ENCODE data around the gene CTLA4.

The CTLA4 gene

DNA sequence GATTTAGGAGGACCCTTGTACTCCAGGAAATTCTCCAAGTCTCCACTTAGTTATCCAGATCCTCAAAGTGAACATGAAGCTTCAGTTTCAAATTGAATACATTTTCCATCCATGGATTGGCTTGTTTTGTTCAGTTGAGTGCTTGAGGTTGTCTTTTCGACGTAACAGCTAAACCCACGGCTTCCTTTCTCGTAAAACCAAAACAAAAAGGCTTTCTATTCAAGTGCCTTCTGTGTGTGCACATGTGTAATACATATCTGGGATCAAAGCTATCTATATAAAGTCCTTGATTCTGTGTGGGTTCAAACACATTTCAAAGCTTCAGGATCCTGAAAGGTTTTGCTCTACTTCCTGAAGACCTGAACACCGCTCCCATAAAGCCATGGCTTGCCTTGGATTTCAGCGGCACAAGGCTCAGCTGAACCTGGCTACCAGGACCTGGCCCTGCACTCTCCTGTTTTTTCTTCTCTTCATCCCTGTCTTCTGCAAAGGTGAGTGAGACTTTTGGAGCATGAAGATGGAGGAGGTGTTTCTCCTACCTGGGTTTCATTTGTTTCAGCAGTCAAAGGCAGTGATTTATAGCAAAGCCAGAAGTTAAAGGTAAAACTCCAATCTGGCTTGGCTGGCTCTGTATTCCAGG, at the start of gene CTLA4:
CTLA4 (plus strand) TSS at position 211 of the 640 bp plus-strand sequence; CDS start at position 383, 172 bp downstream.
- DNase-seq (ENCODE audit: low spot score) = no peak
- no peak for FAIRE-seq

DNA sequence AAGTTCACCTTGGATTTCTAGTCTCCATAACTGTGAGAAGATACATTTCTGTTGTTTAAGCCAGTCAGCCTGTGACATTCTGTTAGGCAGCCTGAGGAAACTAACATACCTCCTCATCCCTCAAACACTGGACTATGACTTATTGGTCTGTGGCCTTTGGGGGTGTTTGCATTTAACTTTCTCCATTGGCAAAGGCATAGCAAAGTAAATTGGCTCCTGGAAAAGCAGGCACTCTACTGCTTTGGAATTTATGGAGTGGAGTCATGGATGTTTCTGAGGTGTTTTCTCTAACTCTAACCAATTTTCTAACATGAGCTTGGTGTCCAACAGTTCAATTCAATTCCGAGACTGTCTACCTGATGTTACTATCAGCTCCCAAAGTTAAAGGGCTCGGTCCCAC, 48.9 kb upstream of the CTLA4 start:
- DNase-seq (ENCODE audit: low spot score) (no peak), FAIRE-seq (no peak)

DNA sequence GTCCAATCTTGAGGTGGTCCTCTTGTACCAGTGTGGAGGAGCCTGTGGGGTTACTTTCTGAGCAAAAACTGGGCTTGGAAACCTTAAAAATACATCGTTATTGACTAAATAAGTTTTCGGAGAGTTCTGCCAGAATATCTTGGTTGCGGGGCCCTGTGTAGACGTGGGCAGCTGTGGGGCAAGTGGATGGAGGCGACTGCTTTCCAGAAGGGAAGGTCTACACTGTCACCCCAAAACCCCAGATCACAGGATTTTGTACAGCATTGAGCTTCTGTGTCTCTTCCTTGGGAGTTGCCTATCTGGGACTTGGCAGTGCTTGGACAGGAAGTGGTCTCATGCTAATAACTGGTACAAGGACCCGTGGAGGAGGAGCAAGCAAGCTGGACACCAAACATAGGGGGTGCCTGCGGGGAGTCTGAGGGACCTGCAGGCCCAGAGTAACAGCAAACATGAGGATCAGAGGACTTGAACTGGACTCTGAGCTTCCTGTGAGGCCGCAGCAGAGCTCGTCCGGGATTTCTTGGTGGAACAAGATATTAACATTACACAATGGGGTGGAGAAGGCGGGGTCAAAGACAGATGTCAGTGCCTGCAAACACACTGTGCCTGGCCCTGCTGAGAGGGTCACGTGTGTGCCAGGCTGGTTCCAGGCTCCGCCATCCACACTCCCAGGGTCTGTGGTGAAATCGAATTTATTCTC, 48.0 kb upstream of the CTLA4 start:
- FAIRE-seq (no peak), DNase-seq (ENCODE audit: low spot score) (no peak)

DNA sequence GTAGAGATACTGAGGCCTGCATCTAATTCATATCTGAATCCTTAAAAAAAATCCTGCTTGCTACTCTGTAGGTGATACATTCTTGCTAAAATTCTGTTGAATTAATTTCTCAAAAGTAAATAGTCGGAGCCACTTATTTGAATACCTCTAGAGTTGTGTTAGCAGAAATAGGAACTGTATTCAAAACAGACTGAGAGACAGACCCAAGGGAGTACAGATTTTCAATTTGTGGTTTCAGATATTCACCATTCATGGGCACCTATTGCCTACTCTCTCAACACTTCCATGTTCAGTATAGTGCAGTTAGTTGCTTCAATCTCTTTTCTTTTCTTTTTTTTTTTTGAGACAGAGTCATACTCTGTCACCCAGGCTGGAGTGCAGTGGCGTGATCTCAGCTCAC, 46.6 kb upstream of the CTLA4 start:
- FAIRE-seq (no peak), DNase-seq (ENCODE audit: low spot score) (no peak)

DNA sequence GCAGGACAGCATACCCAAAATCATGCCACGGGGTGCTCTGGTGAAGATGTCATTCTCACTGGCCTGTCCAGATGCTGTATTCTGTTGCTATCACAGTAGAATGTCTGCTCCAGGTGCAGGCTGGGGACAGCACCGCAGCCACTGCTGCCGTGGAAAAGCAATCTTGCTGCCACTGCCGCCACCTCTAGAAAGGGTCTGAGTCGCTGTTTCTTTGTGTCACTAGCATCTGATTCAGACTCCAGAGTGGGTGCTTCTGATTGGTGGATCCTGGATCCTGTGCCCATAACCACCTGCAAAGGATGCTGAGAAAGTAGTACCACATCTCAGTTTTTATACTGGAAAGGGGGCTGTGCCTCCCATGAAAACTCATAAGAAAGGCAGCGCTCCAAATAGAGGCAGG, 45.3 kb upstream of the CTLA4 start:
- no peak for DNase-seq (ENCODE audit: low spot score)

DNA sequence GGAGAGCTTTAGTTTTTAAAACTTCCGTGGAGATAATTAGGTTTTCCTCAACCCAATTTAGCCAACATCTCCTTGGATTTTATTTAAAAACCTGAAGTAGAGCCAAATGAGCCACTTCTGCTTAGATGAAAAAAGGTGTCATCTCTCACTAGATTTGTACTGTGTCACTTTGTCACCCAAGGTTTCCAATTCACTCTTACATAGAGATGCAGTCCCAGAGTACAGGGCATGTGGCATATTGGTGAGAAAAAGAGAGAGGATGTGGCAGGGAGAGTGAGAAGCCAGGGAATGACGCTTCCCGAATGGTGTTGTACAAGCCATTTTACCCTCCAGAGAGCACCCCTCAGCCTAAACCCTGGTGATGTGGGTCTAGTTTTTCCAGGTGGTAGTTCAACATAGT, 44.4 kb upstream of the CTLA4 start:
- DNase-seq (ENCODE audit: low spot score) (no peak), FAIRE-seq (no peak)

More for the DNA sequence above, 45.3 kb upstream of the CTLA4 start:
- no peak for FAIRE-seq

DNA sequence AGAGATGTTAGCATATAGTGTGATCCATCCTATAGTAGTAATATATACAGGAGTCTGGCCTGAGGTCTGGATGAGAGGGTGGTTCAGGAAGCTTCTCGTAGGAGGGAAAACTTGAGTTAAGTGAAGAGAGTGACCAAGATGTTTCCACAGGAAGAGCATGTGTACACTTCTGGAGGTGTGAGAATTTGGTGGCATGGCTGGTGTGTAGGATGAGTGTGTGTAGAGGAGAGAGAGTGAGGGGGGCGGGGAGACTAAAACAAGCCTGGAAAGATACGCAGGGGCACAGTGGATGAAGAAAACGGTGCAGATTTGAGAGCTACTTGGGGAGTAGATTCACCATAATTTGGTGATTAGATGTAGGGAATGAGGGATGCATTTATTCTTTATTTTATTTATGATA, 43.5 kb upstream of the CTLA4 start:
- DNase-seq (ENCODE audit: low spot score) = no peak
- FAIRE-seq = no peak

DNA sequence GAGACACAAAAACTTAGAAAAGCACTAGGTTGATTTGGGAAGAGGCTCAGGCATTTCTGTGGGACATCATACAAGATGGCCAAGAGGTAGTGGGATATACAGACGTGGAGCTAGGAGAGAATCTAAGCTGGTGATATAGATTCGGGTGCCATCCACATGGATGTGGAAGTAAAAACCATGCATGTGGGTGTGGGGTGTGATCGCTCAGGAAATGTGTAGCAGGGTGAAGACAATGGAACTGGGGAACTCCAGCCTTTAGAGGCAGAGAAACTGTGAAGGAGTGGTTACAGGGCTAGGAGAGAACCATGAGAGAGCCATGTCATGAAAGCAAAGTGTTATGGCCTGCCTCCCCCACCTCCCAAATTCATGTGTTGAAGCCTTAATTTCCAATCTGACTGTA, 43.0 kb upstream of the CTLA4 start:
- FAIRE-seq = no peak
- DNase-seq (ENCODE audit: low spot score) = no peak

DNA sequence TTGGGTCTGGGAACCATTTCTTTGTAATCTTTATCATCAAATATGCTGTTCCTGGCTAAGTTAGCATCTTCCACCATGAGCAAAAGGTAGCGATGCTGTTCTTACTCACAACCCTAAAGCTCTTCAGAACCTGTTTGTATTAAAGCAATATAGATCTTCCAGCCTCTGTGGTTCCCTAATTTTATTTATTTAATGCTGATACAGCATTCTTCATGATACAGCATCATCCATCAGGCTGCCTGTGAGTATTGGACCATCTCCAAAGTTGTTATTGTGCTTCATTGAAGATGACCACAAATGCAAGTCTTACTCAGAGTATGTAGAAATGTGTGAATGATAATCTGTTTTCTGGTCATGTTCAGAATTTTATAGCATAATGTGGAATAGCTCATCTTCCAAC, 40.9 kb upstream of the CTLA4 start:
- DNase-seq (ENCODE audit: low spot score) (no peak), FAIRE-seq (no peak)

DNA sequence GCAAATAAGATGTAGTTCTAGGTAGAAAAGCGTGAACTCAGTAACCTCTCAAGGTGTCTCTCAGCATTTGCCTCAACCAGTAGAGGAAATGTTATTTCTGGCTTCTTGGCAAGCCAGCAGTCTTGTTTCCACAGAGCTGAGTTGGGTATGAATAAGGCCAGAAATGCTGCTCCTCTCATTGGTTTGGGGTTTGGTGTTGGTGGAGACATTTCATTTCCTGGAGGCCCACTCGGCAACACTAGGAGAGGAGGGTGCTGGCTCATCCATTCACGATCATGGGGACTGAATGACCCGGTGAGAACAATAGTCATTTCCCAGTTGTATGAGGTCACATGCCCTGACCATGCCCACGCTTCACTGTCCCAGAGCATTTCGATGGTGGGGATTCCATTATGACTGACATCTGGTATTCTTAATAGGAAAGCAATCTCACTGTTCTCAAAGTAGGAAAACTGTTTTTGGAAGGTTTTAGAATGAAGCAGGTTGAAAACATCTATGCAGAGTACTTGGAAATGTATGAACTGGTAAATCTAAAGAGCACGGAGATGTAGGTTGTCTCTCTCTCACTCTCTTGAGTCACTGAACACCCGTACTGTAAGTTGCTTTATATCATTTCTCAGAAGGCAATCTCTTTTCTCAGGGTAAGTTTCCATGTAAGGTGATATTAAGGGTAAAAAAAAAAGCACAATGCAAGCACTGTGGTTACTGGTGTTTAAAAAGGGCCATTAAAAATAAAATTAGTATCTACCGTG, 37.1 kb upstream of the CTLA4 start:
- DNase-seq (ENCODE audit: low spot score) (no peak), FAIRE-seq (no peak)

DNA sequence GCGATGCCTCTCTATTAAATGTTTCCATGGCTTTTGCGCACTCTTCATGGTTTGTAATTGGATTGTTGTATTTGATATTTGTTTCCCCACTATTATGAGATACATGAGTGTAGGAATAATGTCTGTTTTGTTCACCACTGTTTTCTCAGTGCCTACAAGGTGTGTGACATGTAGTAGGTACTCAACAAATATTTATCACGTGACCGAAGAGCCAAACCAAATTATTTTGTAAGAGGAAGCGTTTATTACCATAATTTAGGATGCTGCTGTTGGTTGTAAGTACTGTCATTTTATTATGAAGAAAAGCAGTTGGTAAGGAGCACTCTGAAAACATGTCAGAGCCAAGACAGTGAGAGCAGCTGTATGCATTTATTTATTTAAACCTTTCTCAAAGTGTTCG, 32.2 kb upstream of the CTLA4 start:
- FAIRE-seq = no peak
- no peak for DNase-seq (ENCODE audit: low spot score)

DNA sequence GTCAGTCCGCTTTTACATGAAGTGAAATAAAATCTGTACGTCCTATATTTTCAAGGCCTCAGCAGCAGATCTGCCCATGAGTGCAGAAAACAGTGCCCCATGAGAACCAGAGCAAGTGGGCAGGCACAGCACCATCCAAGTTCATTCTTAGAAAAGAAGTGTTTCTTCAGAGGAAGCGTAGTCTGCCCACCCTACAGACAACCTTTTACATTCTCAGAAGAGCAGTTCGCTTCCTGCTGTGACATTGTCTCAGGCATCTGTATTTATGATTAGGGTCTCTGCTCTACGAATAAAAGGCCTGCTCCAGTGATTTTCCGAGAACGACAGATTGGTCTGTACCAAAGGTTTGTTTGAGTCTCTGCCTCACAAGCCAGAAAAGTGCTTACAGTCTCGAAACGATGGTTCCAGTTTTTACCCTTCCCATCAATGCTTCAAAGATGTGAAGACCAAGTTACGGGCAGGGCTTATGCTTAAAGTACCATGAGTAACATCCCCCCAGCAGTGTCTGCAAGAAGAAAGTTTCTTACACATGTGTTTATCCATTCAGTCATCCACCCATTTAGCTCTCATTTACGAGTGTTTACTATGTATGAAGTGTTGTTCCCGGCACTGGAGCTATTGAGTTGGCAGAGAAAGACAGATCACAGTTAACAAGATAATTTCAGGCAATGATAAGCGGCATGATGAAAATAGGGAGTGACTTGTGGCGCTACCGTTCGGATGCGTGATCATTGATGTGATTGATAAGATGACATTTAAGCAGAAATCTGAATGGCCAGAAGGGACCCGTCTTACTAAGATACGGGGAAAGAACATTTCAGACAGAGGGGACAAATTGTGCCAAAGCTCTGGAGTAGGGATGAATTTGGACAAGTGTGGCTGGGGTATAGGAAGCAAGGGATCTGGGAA, 31.4 kb upstream of the CTLA4 start:
- FAIRE-seq (no peak), DNase-seq (ENCODE audit: low spot score) (no peak)

DNA sequence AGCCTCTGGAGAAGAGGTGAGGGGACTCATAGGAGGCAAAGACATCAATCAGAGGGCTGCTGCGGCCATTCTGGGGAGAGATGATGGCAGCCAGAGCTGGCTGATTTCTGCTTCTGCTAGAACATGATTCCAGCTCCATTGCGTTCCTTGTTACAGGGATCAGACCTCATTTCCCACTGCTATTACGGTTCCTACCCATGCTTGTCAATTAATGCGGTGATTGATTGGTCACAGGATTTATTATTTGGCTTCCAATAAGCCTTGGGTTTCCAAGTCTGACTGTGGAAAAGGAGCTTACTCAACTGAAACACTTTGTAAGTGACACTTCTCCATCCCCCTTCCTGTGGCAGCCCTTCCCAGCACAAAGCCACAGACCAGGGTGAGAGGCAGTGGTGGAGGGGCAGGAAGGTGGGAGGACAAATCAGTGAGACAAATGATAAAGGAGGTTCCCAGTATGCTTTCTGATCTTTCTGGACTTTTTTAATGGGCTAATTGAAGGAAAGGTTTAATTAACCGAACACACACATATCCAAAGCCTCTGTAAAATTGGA, 26.8 kb upstream of the CTLA4 start:
- DNase-seq (ENCODE audit: low spot score) (no peak), FAIRE-seq (no peak)

DNA sequence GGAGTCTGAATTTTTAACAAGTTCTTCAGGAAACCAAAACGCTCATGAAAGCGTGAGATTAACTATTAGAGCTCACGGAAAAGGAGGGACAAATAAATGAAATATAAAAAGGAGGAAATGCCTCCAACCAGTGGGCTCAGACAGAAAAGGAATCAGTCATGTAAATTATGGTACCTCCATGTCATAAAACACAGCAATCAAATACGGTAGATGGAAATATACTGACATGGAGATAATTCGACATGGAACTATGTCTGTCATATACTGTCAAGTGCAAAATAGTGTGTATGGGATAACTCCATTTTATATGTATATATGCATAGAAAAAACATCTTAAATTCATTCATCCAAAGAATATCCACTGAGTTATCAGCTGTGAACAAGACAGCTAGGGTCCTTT, 25.9 kb upstream of the CTLA4 start:
- DNase-seq (ENCODE audit: low spot score) (no peak), FAIRE-seq (peak; percentile 70)

DNA sequence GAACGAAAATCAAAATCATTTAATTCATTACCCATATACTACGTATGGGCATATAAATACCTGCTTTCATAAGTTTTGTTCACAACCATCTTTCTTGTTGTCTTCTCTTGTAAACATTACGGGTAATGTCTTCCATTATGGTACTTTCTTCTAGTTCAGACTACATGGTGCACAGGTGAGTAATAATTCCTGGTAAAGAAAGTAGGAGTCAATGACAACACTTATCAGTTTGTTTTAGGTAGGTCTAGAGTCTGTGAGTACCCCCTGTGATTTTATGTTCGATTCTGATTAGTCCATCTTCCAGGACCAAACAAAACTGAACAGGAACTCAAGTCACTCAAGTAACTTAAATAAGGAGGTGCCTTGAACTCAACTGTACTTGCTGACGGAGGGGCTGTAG, 25.2 kb upstream of the CTLA4 start:
- DNase-seq (ENCODE audit: low spot score) (no peak), FAIRE-seq (no peak)

DNA sequence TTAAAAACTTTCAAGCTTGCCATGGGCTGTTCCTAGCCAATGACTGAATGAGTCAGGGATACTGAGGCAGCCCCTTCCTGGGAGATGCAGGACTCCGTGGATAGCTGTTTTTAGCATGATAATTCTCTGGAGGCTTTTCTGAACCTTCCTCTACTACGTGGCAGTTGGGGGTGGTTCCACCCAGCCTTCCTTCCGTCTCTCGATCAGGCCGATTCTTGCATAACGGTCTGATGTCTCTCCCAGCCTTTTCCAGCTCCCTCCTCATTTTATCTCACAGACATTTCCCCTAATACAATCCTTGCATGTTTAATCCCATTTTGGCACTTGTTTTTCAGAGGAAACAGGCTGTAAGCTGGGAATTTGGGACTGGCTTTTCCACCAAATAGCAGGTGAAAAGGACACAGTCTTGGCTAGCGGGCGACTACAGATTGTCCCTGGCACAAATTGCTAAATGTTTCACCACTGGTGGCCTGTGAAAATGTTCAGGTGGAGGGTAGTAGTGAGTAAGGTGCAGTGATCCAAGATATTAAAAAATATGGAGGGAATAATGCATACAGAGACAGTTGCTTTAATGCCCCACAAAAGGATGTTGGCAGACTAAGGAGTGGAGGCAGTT, 21.0 kb upstream of the CTLA4 start:
- FAIRE-seq (no peak), DNase-seq (ENCODE audit: low spot score) (no peak)

DNA sequence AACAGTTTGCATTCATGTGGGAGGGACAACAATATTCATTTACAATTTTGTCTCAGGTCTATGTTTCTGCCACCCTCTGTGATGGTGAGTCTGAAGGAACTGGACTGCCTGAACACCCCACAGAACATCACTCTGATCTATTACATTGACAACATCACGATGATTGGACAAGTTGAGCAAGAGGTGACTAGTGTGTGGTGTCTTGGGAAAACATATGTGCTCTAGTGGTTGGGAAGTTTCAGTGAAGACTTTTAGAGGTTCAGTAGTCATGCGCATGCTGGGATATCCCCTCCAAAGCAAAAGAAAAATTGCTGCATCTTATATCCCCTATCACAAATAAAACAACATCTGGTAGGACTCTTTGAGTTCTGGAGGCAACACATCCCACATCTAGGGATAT, 18.6 kb upstream of the CTLA4 start:
- FAIRE-seq (no peak), DNase-seq (ENCODE audit: low spot score) (no peak)

DNA sequence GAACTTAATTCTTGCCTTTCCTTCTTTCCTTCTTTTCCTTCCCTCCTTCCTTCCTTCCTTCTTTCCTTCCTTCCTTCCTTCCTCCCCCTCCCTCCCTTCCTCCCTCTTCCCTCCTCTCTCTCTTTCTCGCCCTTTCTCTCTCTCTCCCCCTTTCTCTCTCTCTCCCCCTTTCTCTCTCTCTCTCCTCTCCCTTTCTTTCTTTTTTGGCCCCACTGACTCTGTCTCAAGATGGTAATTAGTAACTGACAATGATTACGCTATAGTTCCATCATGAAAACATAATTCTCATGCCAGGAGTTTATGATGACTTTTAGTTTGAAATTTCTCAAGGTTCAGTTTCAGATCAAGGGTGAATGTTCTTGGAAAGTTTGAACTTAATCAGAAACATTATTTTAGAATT, 14.8 kb upstream of the CTLA4 start:
- FAIRE-seq (no peak), DNase-seq (ENCODE audit: low spot score) (no peak)

DNA sequence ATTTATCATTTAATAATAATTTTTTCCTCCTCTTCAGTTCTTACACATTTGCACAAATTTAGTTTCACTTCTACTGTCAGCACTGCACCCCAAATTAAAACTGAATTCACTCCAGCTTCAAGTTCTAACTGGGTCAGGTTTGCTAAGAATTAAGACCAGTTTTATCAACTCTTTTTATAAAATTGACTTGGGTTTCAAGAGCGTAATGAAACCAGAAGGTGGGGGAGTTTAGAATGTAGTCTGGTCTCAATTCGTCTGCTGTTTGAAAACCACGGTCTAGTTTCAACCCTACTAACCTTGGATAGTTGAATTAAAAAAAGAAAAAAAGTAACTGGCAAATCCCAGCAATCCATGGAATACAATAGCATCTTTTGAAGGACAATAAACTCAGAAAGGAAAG, 14.3 kb upstream of the CTLA4 start:
- DNase-seq (ENCODE audit: low spot score) (no peak), FAIRE-seq (no peak)

DNA sequence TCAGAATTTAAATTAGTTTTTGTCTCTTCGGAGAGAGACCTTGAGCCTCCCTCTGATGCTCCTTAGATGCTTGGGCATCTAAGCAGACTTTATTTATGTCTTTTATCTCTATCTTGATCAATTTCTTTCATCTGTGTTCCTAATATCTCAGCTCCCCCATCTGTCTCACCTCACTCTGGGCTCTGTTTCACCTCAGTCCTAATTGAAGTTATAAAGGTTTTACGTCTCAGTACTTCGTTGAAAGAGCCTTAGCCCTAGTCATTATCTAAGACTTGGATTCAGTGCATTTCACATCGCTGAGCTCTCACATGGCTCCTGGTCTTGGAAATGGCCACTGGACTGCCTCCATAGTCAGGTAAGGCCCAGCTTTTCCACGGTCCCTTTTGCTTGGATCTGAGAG, 13.8 kb upstream of the CTLA4 start:
- DNase-seq (ENCODE audit: low spot score) (no peak), FAIRE-seq (no peak)

DNA sequence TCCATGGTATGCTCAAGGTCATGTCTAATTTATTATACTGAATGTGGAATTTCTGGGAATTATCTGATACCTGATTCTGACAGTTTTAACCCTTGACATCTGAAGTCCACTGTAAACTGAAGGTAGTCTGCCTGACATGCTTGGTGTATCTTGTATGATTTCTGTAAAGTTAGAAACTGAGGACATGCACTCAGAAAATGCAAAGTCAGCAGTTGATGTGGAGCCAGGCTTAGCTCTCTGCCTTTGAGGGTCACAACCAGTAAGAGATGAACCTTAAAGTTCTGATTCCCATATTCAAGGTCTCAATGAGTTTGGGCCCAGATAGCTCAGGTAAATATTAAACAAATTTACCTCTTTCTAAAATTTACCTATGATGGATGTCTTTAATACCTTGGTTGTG, 12.3 kb upstream of the CTLA4 start:
- FAIRE-seq (no peak), DNase-seq (ENCODE audit: low spot score) (no peak)
